UCSD-AML1 (cell line): ENCODE measurements around the gene LRRC1.

Experiments
- DNase-seq: peaks from one replicate; lab custom pipeline; 2025; ENCODE audit not compliant: unreplicated experiment; lab: John Stamatoyannopoulos, UW

The LRRC1 gene

DNA sequence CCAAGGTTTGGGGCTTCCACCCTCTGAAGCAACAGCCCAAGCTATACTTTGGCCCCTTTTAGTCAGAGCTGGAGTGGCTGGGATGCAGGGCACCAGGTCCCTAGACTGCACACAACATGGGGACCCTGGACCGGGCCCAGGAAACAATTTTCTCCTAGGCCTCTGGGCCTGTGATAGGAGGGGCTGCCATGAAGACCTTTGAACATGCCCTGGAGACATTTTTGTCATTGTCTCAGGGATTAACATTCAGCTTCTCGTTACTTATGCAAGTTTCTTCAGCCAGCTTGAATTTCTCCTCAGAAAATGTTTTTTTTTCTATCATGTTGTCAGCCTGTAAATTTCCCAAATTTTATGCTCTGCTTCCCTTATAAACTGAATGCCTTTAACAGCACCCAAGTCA is 82.3 kb downstream of the LRRC1 start:
- no peak for DNase-seq

- no peak for DNase-seq
Observed at GRCh38 chr6:53878808-53879207, 84.0 kb downstream of the LRRC1 start.

GRCh38 chr6:53879608-53880007 is 84.8 kb downstream of the LRRC1 start:
- no peak for DNase-seq

GRCh38 chr6:53887316-53887715 is 92.5 kb downstream of the LRRC1 start:
- DNase-seq = no peak

DNA sequence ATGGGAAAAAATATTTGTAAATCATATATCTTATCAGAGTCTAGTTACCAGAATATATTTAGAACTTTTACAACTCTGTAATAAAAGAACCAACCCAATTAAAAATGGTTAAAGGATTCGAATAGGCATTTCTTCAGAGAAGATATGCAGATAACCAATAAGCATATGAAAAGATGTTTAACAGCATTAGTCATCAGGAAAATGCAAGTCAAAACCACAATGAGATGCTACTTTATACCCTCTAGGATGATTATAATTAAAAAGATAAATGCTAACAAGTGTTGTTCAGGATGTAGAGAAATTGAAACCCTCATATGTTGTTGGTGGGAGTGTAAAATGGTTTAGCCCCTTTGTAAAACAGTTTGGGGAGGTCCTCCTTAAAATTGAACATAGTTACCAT is 94.1 kb downstream of the LRRC1 start:
- DNase-seq = no peak

- no peak for DNase-seq
Observed at GRCh38 chr6:53889365-53889764, 94.6 kb downstream of the LRRC1 start.

DNA sequence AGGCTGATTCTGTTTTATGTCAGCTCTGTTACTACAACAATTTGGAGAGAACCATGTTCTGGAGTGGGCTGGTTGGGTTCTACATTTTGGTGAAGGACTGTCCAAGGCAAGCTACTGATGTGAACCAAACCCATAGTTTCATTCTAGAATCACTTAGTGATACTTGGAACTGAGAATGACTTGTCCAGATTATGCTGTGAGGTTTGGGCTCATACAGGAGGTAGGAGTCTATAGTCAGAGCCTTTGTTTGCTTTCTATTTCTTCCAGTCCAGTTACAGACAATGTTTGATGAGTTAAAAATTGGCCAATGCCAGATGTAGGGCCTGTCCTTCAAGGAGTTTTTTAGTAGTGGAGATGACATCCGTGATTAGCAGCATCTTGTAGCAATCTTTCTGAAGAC is 97.9 kb downstream of the LRRC1 start:
- no peak for DNase-seq

GRCh38 chr6:53894091-53894490 is 99.3 kb downstream of the LRRC1 start:
- DNase-seq = peak; percentile 7

DNA sequence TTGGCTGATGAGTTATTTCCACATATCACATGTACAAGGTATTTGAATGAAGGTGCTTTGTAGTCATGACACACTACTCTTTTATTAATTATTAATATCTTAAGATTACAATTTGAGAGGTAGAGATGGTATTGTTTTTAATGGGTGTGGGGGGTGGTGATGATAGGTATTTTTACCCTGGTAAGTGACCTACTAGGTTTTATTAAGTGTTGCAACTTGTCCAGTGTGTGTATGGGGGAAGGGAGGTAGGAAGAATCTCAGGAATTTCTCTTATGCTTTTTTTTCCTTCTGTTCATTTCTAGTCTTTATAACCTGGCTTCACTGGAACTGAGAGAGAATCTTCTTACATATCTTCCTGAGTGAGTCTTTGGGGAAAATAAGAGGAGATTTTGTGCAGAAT is 101.4 kb downstream of the LRRC1 start:
- no peak for DNase-seq

GRCh38 chr6:53898026-53898795 is 103.4 kb downstream of the LRRC1 start:
- no peak for DNase-seq

- DNase-seq = no peak
Observed at GRCh38 chr6:53899512-53899911, 104.7 kb downstream of the LRRC1 start.

DNA sequence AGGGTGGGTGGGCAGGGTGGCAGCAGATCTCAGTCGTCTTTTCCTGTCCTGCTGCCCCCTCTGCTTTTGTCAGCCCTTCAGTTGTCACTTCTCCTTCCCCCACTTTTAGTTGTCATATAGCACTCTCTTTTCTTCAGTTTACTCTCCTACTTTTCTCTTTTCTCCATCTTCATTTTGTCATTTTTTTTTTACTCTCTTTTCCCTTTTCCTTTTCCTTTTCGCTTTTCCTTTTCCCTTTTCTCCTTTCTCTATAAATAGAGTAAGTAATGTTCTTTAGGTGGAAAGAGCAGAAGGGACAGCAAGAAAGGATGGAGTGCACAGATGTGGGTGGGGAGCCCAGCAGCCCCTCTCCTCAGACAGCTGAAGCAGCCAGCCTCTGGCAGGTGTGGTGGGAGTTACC is 108.6 kb downstream of the LRRC1 start:
- DNase-seq = no peak

- DNase-seq = no peak
Observed at GRCh38 chr6:53906103-53906502, 111.3 kb downstream of the LRRC1 start.

- DNase-seq = no peak
Observed at GRCh38 chr6:53906842-53907241, 112.0 kb downstream of the LRRC1 start.

- DNase-seq = no peak
Observed at GRCh38 chr6:53910834-53911233, 116.0 kb downstream of the LRRC1 start.

GRCh38 chr6:53912661-53913060 is 117.9 kb downstream of the LRRC1 start:
- no peak for DNase-seq

DNA sequence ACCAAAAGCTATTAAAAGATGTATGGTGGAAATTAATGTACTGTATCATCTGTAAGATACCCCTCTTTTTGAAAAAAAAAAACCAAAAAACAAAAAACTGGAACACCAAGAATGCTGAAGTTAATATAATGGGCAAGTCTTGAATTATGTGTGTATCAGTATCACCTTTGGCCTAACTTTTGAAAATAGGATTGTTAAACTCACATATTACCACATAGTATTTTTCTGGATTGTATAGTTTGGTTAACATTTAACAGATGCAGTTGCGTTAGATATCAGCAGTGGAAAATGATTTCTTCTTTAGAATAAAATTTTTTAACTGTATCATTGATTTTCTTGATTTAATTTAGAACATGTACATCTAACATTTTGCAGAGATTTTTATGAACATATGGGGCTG is 118.5 kb downstream of the LRRC1 start:
- no peak for DNase-seq

GRCh38 chr6:53915026-53915691 is 120.4 kb downstream of the LRRC1 start:
- DNase-seq = no peak

DNA sequence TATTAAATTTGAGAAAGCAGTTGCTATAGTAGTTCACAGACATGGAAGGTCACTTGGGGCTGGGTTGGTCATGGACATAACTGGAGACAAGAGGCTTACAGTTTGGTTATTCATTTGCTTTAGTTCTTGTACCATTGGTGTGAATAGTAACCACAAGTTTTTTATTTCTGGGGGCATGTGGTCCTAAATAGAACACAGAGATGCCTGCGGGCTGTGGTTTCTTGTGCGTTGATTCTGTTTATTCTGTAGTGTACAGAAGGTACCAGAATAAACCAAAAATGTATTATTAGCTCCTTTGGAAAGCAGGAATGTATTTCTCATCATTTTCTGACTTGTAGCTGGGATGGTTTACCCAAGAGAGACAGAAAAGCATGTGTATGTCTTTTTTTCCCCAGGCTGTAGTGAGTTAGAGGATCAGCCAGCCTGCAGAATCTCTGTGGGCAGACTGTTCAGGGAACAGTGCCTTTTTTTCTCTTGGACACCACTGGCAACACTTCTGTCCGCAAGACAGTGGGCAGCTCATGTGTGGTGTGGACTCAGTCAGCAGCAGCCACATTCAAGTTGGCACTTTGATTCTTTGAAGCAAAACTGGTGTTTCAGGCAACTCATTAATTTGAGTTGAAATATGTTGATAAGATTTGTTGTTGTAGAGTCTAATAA is 122.1 kb downstream of the LRRC1 start:
- no peak for DNase-seq

DNA sequence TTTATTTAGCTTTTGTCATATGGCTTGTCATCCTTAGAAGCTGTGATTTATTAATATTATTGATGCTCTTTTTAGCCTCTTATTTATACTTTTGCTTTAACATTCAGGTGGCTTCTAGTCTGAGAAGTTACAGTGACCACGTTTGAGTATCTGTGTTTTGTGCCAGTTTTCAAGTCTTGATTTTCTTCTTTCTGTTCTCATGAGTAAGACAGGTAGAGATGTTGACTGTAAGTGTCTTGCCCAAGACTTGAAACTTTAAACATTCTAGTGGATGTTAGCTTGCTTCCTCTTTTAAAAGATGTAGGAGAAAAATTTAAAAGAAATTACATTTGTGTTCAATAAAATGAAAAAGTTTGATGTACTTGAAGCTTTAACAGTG is 122.6 kb downstream of the LRRC1 start:
- DNase-seq = no peak

DNA sequence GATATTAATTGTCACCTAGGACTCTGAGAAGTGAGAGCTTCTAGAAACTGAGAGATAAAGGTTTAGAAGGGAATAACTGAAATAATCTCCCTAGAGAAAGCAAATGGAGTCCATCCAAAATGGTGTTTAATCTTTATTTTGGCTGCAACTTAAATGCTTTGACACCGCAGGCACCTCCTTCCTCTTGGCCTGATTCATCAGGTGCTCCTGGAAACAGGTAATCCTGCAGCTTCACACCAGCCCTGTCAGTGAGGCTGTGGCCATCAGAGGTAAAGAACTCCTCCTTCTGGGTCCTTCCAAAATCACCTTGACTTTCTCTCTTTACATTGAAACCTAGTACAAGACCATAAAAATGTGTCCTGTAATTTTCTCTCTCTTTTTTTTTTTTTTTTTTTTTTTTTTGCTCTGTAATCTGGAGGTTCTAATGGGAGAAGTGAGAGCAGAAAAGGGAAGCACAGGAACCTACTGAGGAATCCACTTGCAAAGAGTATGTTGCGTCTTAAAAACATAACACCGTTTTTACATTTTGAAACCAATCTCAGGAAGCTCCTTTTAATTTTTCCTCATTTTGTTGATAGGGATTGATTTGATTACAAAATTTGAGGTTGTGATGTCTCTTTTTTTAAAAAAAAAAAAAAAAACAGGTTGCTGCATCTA is 124.2 kb downstream of the LRRC1 start:
- DNase-seq = no peak

GRCh38 chr6:53919881-53920360 is 125.1 kb downstream of the LRRC1 start:
- no peak for DNase-seq
